GM19238 (cell line): ENCODE results near the gene HBP1.
"Not testable (repeated sequence)": the region's sequence is repeated elsewhere in the genome, so short reads cannot be mapped to it uniquely, and the experiment has no call there.

Experiments
- DNase-seq: peaks from one replicate; pipeline ENCODE4 v3.0.0; 2011; ENCODE audit warnings: low spot score; ENCODE audit not compliant: insufficient read length

The HBP1 gene

GRCh38 chr7:107154826-107155225, 14.0 kb upstream of the HBP1 start:
- DNase-seq, result no peak

DNA sequence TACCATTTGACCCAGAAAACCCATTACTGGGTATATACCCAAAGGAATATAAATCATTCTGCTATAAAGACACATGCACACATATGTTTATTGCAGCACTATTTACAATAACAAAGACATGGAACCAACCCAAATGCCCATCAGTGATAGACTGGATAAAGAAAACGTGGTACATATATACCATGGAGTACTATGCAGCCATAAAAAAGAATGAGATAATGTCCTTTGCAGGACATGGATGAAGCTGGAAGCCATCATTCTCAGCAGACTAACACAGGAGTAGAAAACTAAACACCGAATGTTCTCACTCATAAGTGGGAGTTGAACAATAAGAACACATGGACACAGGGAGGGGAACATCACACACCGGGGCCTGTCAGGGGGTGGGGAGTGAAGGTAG, 13.1 kb upstream of the HBP1 start:
- DNase-seq, result not testable (repeated sequence)

- DNase-seq, result no peak
Observed at GRCh38 chr7:107157091-107157490, 11.7 kb upstream of the HBP1 start.

DNA sequence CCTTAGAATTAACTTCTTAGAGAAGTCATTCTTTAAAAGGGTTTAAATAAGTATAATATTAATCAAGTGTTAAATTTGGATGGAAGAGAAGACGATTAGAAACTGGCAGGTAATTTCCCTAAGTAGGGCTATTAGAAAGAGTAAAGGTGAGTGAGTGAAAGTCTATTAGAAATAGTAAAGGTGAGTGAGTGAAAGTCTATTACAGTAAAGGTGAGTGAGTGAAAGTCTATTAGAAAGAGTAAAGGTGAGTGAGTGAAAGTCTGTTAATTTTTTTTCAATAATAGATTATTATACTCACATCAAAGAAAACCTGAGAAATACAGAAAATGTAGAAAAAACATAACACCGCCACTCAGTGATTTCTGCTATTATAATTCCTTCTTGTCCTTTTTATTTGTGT, 10.8 kb upstream of the HBP1 start:
- DNase-seq, result no peak

DNA sequence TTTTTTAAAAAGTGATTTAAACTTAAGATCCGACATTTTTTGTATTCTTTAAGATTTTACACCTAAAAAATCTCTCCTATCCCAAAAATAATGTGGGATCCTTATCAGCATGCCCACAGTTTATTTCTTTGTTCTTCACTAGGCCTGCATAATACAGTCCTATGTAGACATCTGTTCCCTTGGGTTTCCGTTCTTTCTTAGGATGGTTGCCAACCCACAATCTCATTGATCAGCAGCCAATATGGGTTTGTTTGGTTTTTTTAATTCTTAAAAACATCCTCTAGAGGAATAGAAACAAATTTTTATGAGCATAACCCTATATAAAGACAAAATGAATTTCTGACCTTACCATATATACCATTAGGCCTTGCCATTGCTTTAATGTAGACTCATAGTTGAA, 8.4 kb upstream of the HBP1 start:
- no peak for DNase-seq

DNA sequence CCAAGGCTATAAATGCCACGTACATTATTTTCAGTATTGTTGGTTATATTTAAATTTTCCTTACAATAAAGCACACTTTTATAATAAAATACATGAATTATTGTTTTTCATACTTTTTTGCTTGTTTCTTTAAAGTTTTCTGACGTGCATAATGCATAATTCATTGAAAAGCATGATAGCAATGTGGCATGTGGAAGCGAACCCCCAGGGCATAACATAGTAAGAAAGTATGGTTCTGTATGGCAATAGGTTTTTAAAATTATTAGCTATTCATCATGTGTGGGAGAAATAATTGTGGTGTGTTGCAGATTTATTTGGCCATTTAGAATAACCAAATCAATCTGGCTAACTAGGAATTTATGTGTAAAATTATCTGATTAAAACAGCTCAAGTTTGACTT, 7.4 kb upstream of the HBP1 start:
- DNase-seq, result no peak

DNA sequence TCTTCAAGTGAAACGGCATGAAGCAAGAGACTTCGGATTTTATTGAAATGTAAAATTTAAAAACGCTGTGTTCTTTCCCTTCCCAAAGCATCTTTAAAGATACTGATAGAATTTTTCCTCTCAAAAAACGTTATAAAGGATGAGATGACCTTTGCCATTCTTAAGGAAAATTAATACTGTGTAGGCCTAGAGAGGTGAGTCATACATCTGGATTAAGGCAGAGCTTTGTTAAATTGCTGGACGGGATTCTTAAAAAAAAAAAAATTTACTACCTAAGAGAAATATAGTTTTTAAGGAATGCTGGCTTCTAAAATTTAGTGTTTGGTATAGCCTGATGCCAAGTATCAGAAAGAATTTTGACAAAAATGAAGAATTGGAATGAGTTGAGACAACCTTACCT, 6.3 kb upstream of the HBP1 start:
- DNase-seq, result no peak

DNA sequence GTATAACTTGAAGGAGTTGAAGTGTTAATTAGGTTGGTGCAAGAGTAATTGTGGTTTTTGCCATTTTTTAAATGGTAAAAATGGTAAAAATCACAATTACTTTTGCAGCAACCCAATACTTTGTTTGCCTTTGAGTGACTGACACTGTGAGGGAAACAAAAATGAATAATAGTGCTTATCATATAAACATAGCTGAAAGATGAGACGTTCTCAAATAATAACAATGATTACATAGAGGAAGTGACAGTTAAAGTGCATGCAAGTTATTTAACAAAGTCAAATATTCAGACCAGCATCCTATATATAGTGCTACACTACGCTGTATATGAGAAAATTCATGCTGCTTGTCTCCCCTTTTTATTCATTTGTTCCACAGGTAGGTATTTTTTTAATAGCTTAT, 4.7 kb upstream of the HBP1 start:
- no peak for DNase-seq

DNA sequence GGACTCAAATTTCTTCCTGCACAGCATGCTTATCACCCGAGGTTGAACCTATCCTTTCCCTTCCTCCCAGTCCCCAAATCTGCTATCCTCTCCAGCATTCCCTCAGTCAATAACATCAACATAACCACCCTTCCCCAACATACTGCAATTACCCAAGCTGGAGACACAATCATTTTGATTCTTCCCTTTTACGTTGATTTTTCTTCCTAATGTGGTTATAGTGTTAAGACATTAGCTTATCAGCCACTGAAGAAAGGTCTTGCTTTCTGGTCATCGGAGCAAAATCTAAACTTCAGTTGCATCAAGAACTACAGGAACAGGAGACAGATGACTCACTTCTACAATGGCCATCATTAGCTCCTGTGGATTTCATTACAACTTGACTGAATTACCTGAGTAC, 3.5 kb upstream of the HBP1 start:
- DNase-seq, result no peak

DNA sequence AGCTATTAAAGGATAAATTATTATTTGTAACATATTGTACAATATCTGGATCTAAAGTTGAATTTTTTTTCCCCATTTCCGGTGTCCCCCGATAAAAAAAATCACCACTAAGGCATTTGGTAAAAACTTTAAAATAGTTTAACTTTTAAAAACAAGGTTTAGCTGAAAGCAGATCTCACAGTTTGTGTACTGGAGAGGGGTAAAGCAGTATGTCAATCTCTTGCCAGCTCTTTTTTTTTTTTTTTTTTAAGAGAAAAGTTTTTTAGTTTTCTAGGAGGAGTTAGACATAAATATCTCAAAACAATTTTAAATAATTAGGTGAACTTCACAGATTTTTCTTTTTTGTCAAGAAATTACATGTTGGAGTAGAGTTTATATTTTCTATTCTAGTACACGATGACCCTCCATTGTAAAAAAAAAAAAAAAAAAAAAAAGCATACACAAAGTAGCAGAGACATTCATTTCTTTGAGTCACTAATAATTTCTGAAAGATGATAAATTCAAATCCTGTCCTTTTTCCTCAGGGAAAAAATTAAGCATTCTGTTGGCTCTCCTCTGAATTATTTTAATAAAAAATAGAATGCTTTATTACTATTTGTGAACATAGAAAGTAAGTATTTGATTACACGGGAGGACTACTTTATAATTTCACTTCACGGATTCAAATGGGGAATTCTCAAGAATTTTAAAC, 1.9 kb upstream of the HBP1 start:
- no peak for DNase-seq

- no peak for DNase-seq
Observed at GRCh38 chr7:107167483-107168232, 1.1 kb upstream of the HBP1 start.

GRCh38 chr7:107169120-107170050, 582 bp downstream of the HBP1 start:
- DNase-seq, result peak; percentile 45

DNA sequence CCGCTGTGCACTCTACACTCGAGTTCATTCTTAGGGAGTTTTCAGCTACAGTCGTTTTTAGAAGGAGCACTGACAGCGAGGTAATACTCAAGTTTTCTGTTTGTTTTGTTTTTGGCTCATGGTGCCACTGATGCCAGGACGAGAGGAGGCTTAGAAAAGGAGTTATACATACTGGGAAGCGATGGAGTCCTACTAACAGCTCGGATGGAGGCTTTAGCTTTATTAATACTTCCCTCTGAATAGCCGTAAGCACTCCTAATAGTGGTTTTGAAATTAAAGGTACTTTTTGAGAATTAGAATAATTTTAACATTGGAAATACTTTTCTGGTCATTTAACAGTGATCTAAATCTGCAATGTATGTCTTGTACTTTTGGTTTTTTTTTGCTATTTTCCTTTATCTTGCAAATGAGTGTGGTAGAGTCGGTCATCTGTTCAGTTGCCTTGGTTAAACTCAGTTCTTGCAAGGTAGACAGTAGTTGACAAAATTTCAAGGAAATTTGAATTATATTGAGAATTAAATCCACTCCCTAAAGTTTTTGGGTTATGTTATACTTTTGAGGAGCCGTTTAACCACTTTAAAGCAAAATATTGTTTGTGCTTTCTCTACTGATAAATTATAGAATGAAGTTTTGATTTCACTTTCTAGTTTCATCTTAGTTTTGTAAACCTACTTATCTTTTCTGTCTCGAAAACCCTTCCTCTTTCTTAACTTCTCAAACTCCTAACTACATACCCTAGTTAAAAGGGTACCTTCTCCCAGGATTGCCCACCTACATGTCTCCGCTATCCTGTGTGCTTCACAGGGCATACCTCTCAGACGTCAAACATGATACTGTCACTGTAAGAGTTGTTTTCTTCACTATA, 1.5 kb downstream of the HBP1 start:
- DNase-seq, result no peak

GRCh38 chr7:107171496-107171895, 2.7 kb downstream of the HBP1 start:
- DNase-seq, result no peak

- no peak for DNase-seq
Observed at GRCh38 chr7:107172276-107173032, 3.7 kb downstream of the HBP1 start.

- DNase-seq, result no peak
Observed at GRCh38 chr7:107173191-107173590, 4.4 kb downstream of the HBP1 start.

DNA sequence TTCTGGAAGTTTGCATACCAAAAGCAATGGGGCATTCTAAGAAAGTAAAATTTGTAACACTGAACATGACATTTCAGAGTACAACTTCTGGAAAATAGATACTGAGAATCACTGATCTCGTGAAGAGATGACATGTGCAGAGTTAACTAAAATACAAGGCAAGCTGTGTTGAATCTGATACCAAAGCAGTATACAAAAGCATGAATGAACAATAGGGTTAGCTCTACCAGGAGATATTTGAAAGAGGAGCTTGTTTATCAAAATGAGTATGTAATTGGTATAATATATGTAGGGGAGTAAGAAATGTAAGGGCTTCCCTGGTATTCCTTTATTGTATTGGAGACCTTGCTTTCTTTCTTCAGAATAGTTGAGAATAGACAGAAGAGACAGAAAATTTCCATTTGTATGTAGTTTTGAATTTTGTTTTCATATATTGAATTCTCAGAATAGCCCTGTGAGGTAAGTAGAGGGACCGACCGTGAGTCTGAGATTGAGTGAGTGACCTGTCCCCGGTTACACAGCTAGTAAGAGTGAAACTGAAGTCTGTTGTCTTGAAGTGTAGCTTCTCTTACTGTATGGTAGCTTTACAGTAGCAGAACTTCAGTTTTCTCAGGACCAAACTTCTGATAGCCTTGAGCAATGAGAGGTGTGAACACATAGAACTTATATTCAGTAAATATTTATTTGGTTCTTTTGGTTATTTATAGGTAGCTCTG, 5.0 kb downstream of the HBP1 start:
- DNase-seq, result peak; percentile 5

- no peak for DNase-seq
Observed at GRCh38 chr7:107179326-107180164, 10.7 kb downstream of the HBP1 start.

DNA sequence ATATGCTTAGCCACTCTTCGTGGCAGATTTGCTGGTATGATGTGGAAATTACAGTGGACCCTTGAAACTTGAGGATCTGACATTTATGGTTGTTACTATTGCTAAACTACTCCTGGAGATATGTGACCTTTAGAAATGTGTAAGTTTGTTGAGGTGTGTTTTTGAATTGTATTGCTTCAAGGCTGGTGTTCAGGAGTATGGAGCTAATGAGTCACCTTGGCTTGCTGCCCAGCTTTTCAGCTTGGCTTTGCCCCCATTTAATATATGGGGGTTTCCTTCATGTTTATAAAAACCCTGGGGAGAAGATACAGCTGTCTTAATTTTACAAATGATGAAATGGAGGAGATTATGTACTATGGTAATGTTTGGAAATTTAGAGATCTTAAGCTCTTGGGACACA, 11.6 kb downstream of the HBP1 start:
- no peak for DNase-seq
